Activated naive CD4-positive, alpha-beta T cell treated with anti-CD3 and anti-CD28 coated beads, Interleukin-2, amount 50 U/mL, for 72 hours (primary cell): Measurements from ENCODE around the gene FGF19. TPM values are rescaled to one million over a fixed set of nuclear protein-coding genes. Genes with fewer than 3 reads are reported as not detected.

Experiments
- total RNA-seq, 2 donors: library from RNA; stranded (reverse); gene quantifications; one replicate each; pipeline ENCODE4 v1.2.3, GENCODE V29; 2022

The FGF19 gene
- total RNA-seq, 2 donors from 2014 or later = 0.11 TPM; not detected in 1

Other genes starting within 250 kb of the FGF19 start
- not detected for gene LINC01488, start 222.4 kb downstream of the FGF19 start, total RNA-seq
- under 1 TPM; 0.16 to 0.39 TPM for gene CCND1, start 62.9 kb downstream of the FGF19 start, total RNA-seq
- gene LTO1, start 28.7 kb downstream of the FGF19 start, total RNA-seq = 10 to 100 TPM; 19.1 to 21.0 TPM
- gene FGF4, start 71.3 kb upstream of the FGF19 start, total RNA-seq = not detected
- not detected for gene FGF3, start 115.4 kb upstream of the FGF19 start, total RNA-seq